Erythroblast (primary cell): ENCODE data around the gene EPGN.
"Not testable (repeated sequence)": the region's sequence is repeated elsewhere in the genome, so short reads cannot be mapped to it uniquely, and the experiment has no call there.

Experiments used
- DNase-seq, 2 experiments: peaks; one replicate each; lab custom pipeline; 2025; lab: John Stamatoyannopoulos, UW
- GATA1 ChIP-seq: IDR thresholded peaks from 2 replicates; pipeline ENCODE4 v1.6.1; 2011; ENCODE audit warnings: low read depth, mild to moderate bottlenecking, control low read depth, low read length, moderate library complexity
- POLR2A ChIP-seq: IDR thresholded peaks from 2 replicates; pipeline ENCODE4 v1.6.1; 2011; ENCODE audit warnings: mild to moderate bottlenecking, low read length

Gene EPGN

DNA sequence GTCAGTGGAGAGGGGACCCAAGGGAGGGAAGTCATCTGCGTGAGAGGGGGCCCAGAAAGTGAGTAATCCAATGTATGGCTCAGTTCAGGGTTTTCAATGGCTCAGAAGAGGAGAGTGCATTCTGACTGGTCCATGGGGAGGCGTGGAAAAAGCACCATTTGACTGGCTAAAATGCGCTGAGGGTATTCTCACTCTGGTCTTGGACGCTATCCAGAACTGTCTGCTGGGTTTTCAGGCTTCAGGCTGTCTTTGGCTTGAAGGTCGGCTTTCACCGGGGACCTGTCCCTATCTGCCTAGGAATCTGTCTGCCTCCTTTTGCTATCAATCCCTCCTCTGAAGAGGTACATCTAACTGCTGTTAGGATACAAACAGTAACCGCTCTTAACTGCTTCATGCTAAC lies 26.4 kb downstream of the EPGN start:
- TF ChIP-seq GATA1 (no peak), POLR2A (no peak)
- DNase-seq, result no peak

GRCh38 chr4:74335341-74336021 lies 27.2 kb downstream of the EPGN start:
- TF ChIP-seq GATA1 (no peak), POLR2A (no peak)
- DNase-seq, result no peak

DNA sequence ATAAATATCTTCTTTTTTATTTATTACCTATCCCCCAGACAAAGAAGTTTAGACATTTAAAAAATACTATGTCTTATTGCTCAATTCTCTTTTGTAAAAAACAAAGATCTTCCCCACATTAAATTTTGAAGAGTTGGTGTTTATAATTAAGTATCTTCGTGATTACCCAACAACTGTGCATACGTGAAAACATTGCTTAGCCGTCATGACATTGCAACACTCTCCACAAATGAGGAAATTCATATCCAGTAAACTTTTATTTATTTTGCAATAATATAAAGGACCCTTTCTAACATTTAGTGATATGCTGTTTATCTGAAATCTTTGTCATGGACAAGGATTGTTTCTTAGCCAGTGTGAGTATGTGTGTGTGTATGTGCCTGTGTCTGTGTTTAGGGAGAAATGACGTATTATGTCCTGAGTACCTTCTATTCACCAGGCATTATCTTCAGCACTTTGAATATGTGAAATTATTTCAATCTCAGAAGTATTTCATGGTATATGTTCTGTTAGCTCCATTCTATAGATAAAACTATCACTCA lies 30.6 kb downstream of the EPGN start:
- TF ChIP-seq POLR2A, result no peak
- TF ChIP-seq GATA1, result no peak
- no peak for DNase-seq

GRCh38 chr4:74339501-74339900 lies 31.2 kb downstream of the EPGN start:
- TF ChIP-seq GATA1 (no peak), POLR2A (no peak)

GRCh38 chr4:74340421-74340820 lies 32.2 kb downstream of the EPGN start:
- DNase-seq, result not testable (repeated sequence)

More at GRCh38 chr4:74339501-74339900, 31.2 kb downstream of the EPGN start:
- DNase-seq, result no peak

- TF ChIP-seq POLR2A (no peak), GATA1 (no peak)
- no peak for DNase-seq
Measured at GRCh38 chr4:74344031-74344430, 35.8 kb downstream of the EPGN start.

GRCh38 chr4:74353858-74354257 lies 45.6 kb downstream of the EPGN start:
- no peak for DNase-seq
- TF ChIP-seq GATA1 (no peak), POLR2A (no peak)

- TF ChIP-seq POLR2A (no peak), GATA1 (no peak)
- DNase-seq, result no peak
Measured at GRCh38 chr4:74357965-74358364, 49.7 kb downstream of the EPGN start.

GRCh38 chr4:74361671-74362070 lies 53.4 kb downstream of the EPGN start:
- TF ChIP-seq GATA1 (no peak), POLR2A (no peak)

GRCh38 chr4:74362347-74362746 lies 54.1 kb downstream of the EPGN start:
- DNase-seq, result no peak
- no peak for TF ChIP-seq GATA1
- no peak for TF ChIP-seq POLR2A

More at GRCh38 chr4:74361671-74362070, 53.4 kb downstream of the EPGN start:
- DNase-seq, result no peak

GRCh38 chr4:74364256-74364651 lies 56.0 kb downstream of the EPGN start:
- no peak for DNase-seq
- TF ChIP-seq GATA1 (no peak), POLR2A (no peak)

- DNase-seq, result peak; percentile 39 to 40
- TF ChIP-seq POLR2A (peak; percentile 45), GATA1 (no peak)
Measured at GRCh38 chr4:74364652-74365491, 56.6 kb downstream of the EPGN start, which contains the start of gene EREG. EREG (plus strand) TSS chr4:74365145; CDS start chr4:74365309, 164 bp downstream.

- TF ChIP-seq GATA1, result no peak
- TF ChIP-seq POLR2A, result no peak
- no peak for DNase-seq
Measured at GRCh38 chr4:74365761-74366160, 57.5 kb downstream of the EPGN start.
